Measurements from ENCODE around the gene ZNF821.

DNA sequence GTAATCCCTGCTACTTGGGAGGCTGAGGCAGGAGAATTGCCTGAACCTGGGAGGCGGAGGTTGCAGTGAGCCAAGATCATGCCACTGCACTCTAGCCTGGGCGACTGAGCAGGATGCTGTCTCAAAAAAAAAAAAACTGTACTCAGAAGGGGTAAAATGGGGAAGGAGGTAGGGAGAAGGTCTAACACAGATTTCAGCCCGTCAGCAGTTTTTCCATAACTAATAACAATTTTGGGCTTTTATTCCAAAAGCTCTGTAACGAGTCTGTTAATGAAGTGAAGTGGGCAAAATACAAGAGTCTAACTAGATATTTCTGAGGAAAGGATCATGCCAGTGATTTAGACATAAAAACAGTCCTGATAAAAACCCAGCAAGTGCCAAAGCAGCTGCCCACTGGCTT, 10.8 kb downstream of the ZNF821 start:
- TF ChIP-seq POLR2A (IDR thresholded peaks at IDR 0.05): no peak
- TF ChIP-seq, protein P1, sequence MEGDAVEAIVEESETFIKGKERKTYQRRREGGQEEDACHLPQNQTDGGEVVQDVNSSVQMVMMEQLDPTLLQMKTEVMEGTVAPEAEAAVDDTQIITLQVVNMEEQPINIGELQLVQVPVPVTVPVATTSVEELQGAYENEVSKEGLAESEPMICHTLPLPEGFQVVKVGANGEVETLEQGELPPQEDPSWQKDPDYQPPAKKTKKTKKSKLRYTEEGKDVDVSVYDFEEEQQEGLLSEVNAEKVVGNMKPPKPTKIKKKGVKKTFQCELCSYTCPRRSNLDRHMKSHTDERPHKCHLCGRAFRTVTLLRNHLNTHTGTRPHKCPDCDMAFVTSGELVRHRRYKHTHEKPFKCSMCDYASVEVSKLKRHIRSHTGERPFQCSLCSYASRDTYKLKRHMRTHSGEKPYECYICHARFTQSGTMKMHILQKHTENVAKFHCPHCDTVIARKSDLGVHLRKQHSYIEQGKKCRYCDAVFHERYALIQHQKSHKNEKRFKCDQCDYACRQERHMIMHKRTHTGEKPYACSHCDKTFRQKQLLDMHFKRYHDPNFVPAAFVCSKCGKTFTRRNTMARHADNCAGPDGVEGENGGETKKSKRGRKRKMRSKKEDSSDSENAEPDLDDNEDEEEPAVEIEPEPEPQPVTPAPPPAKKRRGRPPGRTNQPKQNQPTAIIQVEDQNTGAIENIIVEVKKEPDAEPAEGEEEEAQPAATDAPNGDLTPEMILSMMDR (IDR thresholded peaks at IDR 0.05): no peak

Data from right lobe of liver (tissue), 4 donors.